ENCODE data around the gene ABTB2.

ABTB2 gene

GRCh38 chr11:34344768-34345539, 12.9 kb downstream of the ABTB2 start:
- in situ Hi-C loops (cut with MboI; ENCODE audit: low sequenced_read_pairs) = no loop called here

- in situ Hi-C loops (cut with MboI; ENCODE audit: low sequenced_read_pairs) = no loop called here
Observed at GRCh38 chr11:34344410-34344767, 13.4 kb downstream of the ABTB2 start.

- in situ Hi-C loops (cut with MboI; ENCODE audit: low sequenced_read_pairs) = no loop called here
Observed at GRCh38 chr11:34343686-34344085, 14.1 kb downstream of the ABTB2 start.

- in situ Hi-C loops (cut with MboI; ENCODE audit: low sequenced_read_pairs) = no loop called here
Observed at GRCh38 chr11:34343153-34343552, 14.7 kb downstream of the ABTB2 start.

- in situ Hi-C loops (cut with MboI; ENCODE audit: low sequenced_read_pairs) = no loop called here
Observed at GRCh38 chr11:34341931-34342533, 15.8 kb downstream of the ABTB2 start.

GRCh38 chr11:34341096-34341495, 16.7 kb downstream of the ABTB2 start:
- in situ Hi-C loops (cut with MboI; ENCODE audit: low sequenced_read_pairs) = no loop called here

GRCh38 chr11:34340653-34341052, 17.2 kb downstream of the ABTB2 start:
- in situ Hi-C loops (cut with MboI; ENCODE audit: low sequenced_read_pairs) = no loop called here

GRCh38 chr11:34339149-34340064, 18.4 kb downstream of the ABTB2 start:
- in situ Hi-C loops (cut with MboI; ENCODE audit: low sequenced_read_pairs) = no loop called here

- in situ Hi-C loops (cut with MboI; ENCODE audit: low sequenced_read_pairs) = no loop called here
Observed at GRCh38 chr11:34337016-34337415, 20.8 kb downstream of the ABTB2 start.

- in situ Hi-C loops (cut with MboI; ENCODE audit: low sequenced_read_pairs) = no loop called here
Observed at GRCh38 chr11:34335801-34336200, 22.0 kb downstream of the ABTB2 start.

GRCh38 chr11:34335331-34335730, 22.5 kb downstream of the ABTB2 start:
- in situ Hi-C loops (cut with MboI; ENCODE audit: low sequenced_read_pairs) = no loop called here

- in situ Hi-C loops (cut with MboI; ENCODE audit: low sequenced_read_pairs) = no loop called here
Observed at GRCh38 chr11:34333787-34334186, 24.0 kb downstream of the ABTB2 start.

- in situ Hi-C loops (cut with MboI; ENCODE audit: low sequenced_read_pairs) = no loop called here
Observed at GRCh38 chr11:34332524-34332923, 25.3 kb downstream of the ABTB2 start.

GRCh38 chr11:34331736-34332135, 26.1 kb downstream of the ABTB2 start:
- in situ Hi-C loops (cut with MboI; ENCODE audit: low sequenced_read_pairs) = no loop called here

GRCh38 chr11:34331329-34331728, 26.5 kb downstream of the ABTB2 start:
- in situ Hi-C loops (cut with MboI; ENCODE audit: low sequenced_read_pairs) = no loop called here

- in situ Hi-C loops (cut with MboI; ENCODE audit: low sequenced_read_pairs) = no loop called here
Observed at GRCh38 chr11:34330653-34331052, 27.2 kb downstream of the ABTB2 start.

- in situ Hi-C loops (cut with MboI; ENCODE audit: low sequenced_read_pairs) = no loop called here
Observed at GRCh38 chr11:34329876-34330275, 27.9 kb downstream of the ABTB2 start.

- in situ Hi-C loops (cut with MboI; ENCODE audit: low sequenced_read_pairs) = no loop called here
Observed at GRCh38 chr11:34328632-34328910, 29.2 kb downstream of the ABTB2 start.

- in situ Hi-C loops (cut with MboI; ENCODE audit: low sequenced_read_pairs) = no loop called here
Observed at GRCh38 chr11:34327804-34328631, 29.8 kb downstream of the ABTB2 start.

- in situ Hi-C loops (cut with MboI; ENCODE audit: low sequenced_read_pairs) = no loop called here
Observed at GRCh38 chr11:34324466-34324865, 33.3 kb downstream of the ABTB2 start.

GRCh38 chr11:34323601-34324000, 34.2 kb downstream of the ABTB2 start:
- in situ Hi-C loops (cut with MboI; ENCODE audit: low sequenced_read_pairs) = no loop called here
